CD14-positive monocyte (primary cell): ENCODE measurements around the gene EIF3K. TPM values are rescaled to one million over a fixed set of nuclear protein-coding genes. Genes with fewer than 3 reads are reported as not detected.

Experiments
- DNase-seq, 3 donors: peaks; one replicate each; pipeline ENCODE4 v3.0.0-alpha.2; 2011 to 2022
- H2AFZ ChIP-seq: 2 replicates; pipeline ENCODE4 v1.6.0; 2012; ENCODE audit warnings: mild to moderate bottlenecking, low read depth, low read length, inconsistent platforms; ENCODE audit not compliant: insufficient read depth, poor library complexity, severe bottlenecking
- H3K27ac ChIP-seq, 2 donors: 1 replicate in 1 of 2; 2 replicates in 1 of 2; pipeline ENCODE4 v1.5.1; 2012 to 2013; ENCODE audit warnings: low read length in 2 of 2, control low read depth in 1 of 2, inconsistent platforms in 1 of 2, low read depth in 1 of 2, mild to moderate bottlenecking in 1 of 2
- H3K27me3 ChIP-seq, 2 donors: one replicate each; pipeline versions ENCODE4 v1.6.0 to v1.6.1; 2011 to 2013; ENCODE audit warnings: low read length in 2 of 2; ENCODE audit not compliant: control insufficient read depth in 2 of 2, insufficient read depth in 2 of 2
- H3K36me3 ChIP-seq, 2 donors: replicated peaks in 1 of 2; 1 replicate in 1 of 2; 2 replicates in 1 of 2; pipeline versions ENCODE4 v1.5.1 to v1.6.1; 2012 to 2013; ENCODE audit warnings: low read length in 2 of 2, control low read depth in 1 of 2, inconsistent platforms in 1 of 2, mild to moderate bottlenecking in 1 of 2; ENCODE audit not compliant: insufficient read depth in 2 of 2, control insufficient read depth in 1 of 2
- H3K4me1 ChIP-seq, 2 donors: 1 replicate in 1 of 2; 2 replicates in 1 of 2; pipeline versions ENCODE4 v1.5.1 to v1.6.1; 2012 to 2013; ENCODE audit warnings: low read length in 2 of 2, control low read depth in 1 of 2, inconsistent platforms in 1 of 2, mild to moderate bottlenecking in 1 of 2, moderate library complexity in 1 of 2; ENCODE audit not compliant: insufficient read depth in 2 of 2, control insufficient read depth in 1 of 2
- H3K4me2 ChIP-seq: replicated peaks from 2 replicates; pipeline ENCODE3; 2012; ENCODE audit warnings: low read length, moderate library complexity, mild to moderate bottlenecking; ENCODE audit not compliant: poor library complexity, severe bottlenecking; ENCODE audit errors: extremely low read depth
- H3K4me3 ChIP-seq, 3 experiments: fragments of 200-600 bp in 1 of 3; sonication (generic) in 1 of 3; replicated peaks in 1 of 3; 1 replicate in 2 of 3; 2 replicates in 1 of 3; pipeline ENCODE4 v1.5.1; 2011 to 2013; ENCODE audit warnings: low read length in 3 of 3, mild to moderate bottlenecking in 3 of 3, control low read depth in 2 of 3, low read depth in 2 of 3, inconsistent platforms in 1 of 3, moderate library complexity in 1 of 3
- H3K79me2 ChIP-seq: 2 replicates; pipeline ENCODE4 v1.6.0; 2012; ENCODE audit warnings: mild to moderate bottlenecking, control low read depth, inconsistent platforms, low read length, moderate library complexity; ENCODE audit not compliant: insufficient read depth
- H3K9ac ChIP-seq: 2 replicates; pipeline ENCODE4 v1.6.0; 2017; ENCODE audit warnings: low read length, mild to moderate bottlenecking; ENCODE audit not compliant: insufficient read depth, poor library complexity, severe bottlenecking
- H3K9me3 ChIP-seq, 2 donors: replicated peaks in 1 of 2; 1 replicate in 1 of 2; 2 replicates in 1 of 2; pipeline versions ENCODE4 v1.5.1 to v1.6.1; 2012 to 2013; ENCODE audit warnings: low read length in 2 of 2, control low read depth in 1 of 2; ENCODE audit not compliant: control insufficient read depth in 1 of 2, insufficient read depth in 1 of 2
- H4K20me1 ChIP-seq: 2 replicates; pipeline ENCODE4 v1.6.0; 2012; ENCODE audit warnings: mild to moderate bottlenecking, low read length, control low read depth, moderate library complexity; ENCODE audit not compliant: insufficient read depth
- H3K27ac Mint-ChIP-seq, 7 donors: one replicate each; pipeline ENCODE4 v1.8.0; 2020; ENCODE audit warnings: mild to moderate bottlenecking in 7 of 7, mixed read lengths in 7 of 7, moderate library complexity in 6 of 7, inconsistent platforms in 2 of 7
- H3K27me3 Mint-ChIP-seq, 3 donors: one replicate each; pipeline ENCODE4 v1.8.0; 2021 to 2022; ENCODE audit warnings: low read depth in 3 of 3, mild to moderate bottlenecking in 3 of 3, mixed read lengths in 3 of 3, moderate library complexity in 3 of 3, inconsistent platforms in 1 of 3
- H3K36me3 Mint-ChIP-seq, 2 donors: one replicate each; pipeline ENCODE4 v1.8.0; 2020; ENCODE audit warnings: mixed read lengths in 2 of 2, inconsistent platforms in 1 of 2, mild to moderate bottlenecking in 1 of 2
- H3K4me1 Mint-ChIP-seq: one replicate; pipeline ENCODE4 v1.8.0; 2020; ENCODE audit warnings: mild to moderate bottlenecking, mixed read lengths
- H3K4me3 Mint-ChIP-seq, 2 donors: one replicate each; pipeline ENCODE4 v1.8.0; 2020; ENCODE audit warnings: mild to moderate bottlenecking in 2 of 2, mixed read lengths in 2 of 2, moderate library complexity in 1 of 2
- H3K9me3 Mint-ChIP-seq, 7 donors: one replicate each; pipeline ENCODE4 v1.8.0; 2020 to 2022; ENCODE audit warnings: mixed read lengths in 7 of 7, mild to moderate bottlenecking in 6 of 7, moderate library complexity in 6 of 7, inconsistent platforms in 2 of 7
- WGBS: methylation state at CpG from one replicate; pipeline ENCODE4 v1.1.5; 2013; ENCODE audit warnings: missing lambda C conversion rate; ENCODE audit not compliant: insufficient coverage; 5-methylcytosine and 5-hydroxymethylcytosine counted together
- intact Hi-C, 2 donors: fragments of 100-400 bp; cut with micrococcal nuclease; formaldehyde crosslinking; loops; one replicate each; pipeline versions ENCODE4 v1.15.0 to v1.15.1; 2023
- polyA plus RNA-seq, 3 donors: library from polyadenylated mRNA; depleted of rRNA in 1 of 3; unstranded in 2 of 3; stranded (reverse) in 1 of 3; fragments of 300-500 nt in 2 of 3; fragments of >200 nt in 1 of 3; fragmentation: Illumina TruSeq in 2 of 3; gene quantifications; 1 replicate in 2 of 3; 2 replicates in 1 of 3; pipeline ENCODE4 v1.2.3, GENCODE V29; 2012 to 2021
- TF ChIP-seq, protein P1 (sequence below): fragments of 200-600 bp; IDR thresholded peaks from one replicate; pipeline ENCODE4 v1.8.0; 2022; ENCODE audit warnings: antibody characterized with exemption, mild to moderate bottlenecking

EIF3K gene
- polyA plus RNA-seq, 3 donors = 326 to 1,088 (median 381) TPM

DNA sequence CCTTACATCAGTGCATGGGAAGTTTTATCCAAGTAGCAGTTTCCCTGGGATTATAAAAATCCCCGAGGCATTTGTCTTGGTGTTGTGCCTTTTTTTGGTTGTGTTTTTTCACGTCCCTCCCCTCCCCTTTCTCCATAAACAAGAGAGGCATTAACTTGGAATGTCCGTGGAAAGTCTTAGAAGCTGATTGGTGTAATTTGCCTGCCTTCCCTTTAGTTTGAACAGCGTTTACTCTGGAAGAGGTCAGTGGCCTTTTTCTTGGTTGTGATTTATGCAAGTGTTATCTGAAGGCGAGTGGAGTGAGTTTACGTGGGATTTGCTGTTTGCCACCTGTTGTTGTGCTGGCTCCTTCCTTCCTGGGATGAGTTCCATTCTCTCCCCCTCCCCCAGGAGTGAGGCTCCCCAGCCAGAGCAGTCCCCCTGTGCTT is 35.7 kb downstream of the EIF3K start:
- TF ChIP-seq, protein P1, sequence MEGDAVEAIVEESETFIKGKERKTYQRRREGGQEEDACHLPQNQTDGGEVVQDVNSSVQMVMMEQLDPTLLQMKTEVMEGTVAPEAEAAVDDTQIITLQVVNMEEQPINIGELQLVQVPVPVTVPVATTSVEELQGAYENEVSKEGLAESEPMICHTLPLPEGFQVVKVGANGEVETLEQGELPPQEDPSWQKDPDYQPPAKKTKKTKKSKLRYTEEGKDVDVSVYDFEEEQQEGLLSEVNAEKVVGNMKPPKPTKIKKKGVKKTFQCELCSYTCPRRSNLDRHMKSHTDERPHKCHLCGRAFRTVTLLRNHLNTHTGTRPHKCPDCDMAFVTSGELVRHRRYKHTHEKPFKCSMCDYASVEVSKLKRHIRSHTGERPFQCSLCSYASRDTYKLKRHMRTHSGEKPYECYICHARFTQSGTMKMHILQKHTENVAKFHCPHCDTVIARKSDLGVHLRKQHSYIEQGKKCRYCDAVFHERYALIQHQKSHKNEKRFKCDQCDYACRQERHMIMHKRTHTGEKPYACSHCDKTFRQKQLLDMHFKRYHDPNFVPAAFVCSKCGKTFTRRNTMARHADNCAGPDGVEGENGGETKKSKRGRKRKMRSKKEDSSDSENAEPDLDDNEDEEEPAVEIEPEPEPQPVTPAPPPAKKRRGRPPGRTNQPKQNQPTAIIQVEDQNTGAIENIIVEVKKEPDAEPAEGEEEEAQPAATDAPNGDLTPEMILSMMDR = no peak
- no CpG with 5 or more reads among the region's 6 CpGs for WGBS
- Histone ChIP-seq H3K4me2 (no peak overlapping the region), H2AFZ (no peak overlapping the region), H3K27me3 (no peaks in the 10 kb centered on the region), H3K4me3 (no peak overlapping the region), H3K36me3 (peaks cover 5 to 20% of the 10 kb centered on the region in 2 donors), H3K4me1 (peaks cover 60 to 71% of the 10 kb centered on the region in 2 donors), H3K79me2 (peaks cover 100% of the 10 kb centered on the region), H3K9me3 (no peaks in the 10 kb centered on the region), H3K27ac (peak overlapping the region in 1 of 2 donors; percentile 96), H3K9ac (no peak overlapping the region), H4K20me1 (peaks cover 76% of the 10 kb centered on the region)
- H3K9me3 Mint-ChIP-seq = no peaks in the 10 kb centered on the region
- H3K27ac Mint-ChIP-seq = peak overlapping the region in 6 of 7 donors; percentile 1 to 74 (median 61)
- H3K4me3 Mint-ChIP-seq = no peak overlapping the region
- H3K4me1 Mint-ChIP-seq = peaks cover 73% of the 10 kb centered on the region
- H3K27me3 Mint-ChIP-seq = no peaks in the 10 kb centered on the region
- intact Hi-C loops = loop anchor here in 1 of 2 donors (5.0 kb wide), 1 partner anchor 38 kb away; no protein-coding TSS in a partner anchor
- H3K36me3 Mint-ChIP-seq = peaks cover 28 to 30% of the 10 kb centered on the region in 2 donors
- no peak for DNase-seq

DNA sequence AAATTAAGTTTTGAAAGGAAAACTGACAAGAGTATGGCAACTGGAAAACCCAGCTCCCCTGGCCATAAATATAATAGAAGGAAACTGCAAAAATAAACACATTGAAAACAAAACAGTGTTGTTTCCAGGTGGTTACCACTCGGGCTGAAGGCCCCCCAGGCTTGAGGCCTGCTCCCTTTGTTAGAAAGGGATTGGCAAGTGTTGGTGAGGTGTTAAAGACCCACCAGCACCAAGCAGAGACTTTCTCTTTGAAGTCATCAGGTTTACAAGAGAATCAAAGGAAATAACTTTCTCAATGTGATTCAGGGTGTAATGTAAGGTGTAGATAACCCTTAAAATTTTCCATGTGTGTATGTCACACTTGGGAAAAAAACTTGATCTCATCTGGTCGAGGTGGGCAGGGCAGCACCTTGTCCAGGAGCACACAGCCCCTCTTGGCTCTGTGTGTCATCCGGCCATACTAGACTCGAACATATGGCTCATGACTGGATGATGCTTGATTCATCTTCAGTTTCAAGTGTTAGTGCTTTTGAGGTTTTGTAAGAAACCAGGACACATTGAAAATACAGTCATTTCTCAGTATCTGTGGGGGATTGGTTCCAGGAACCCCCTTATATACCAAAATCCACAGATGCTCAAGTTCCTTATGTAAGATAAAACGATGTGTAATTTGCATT is 36.3 kb downstream of the EIF3K start:
- peaks cover 54 to 65% of the 10 kb centered on the region in 2 donors for H3K4me1 ChIP-seq
- H2AFZ ChIP-seq = no peak overlapping the region
- intact Hi-C loops = loop anchor here in 1 of 2 donors (5.0 kb wide), 1 partner anchor 37 kb away; no protein-coding TSS in a partner anchor
- Mint-ChIP-seq H3K4me1 (peaks cover 67% of the 10 kb centered on the region), H3K9me3 (no peaks in the 10 kb centered on the region), H3K27ac (peak overlapping the region in 5 of 7 donors; percentile 1 to 83 (median 69)), H3K4me3 (no peak overlapping the region), H3K27me3 (no peaks in the 10 kb centered on the region), H3K36me3 (peaks cover 32 to 35% of the 10 kb centered on the region in 2 donors)
- no peaks in the 10 kb centered on the region for H3K9me3 ChIP-seq
- peaks cover 5 to 20% of the 10 kb centered on the region in 2 donors for H3K36me3 ChIP-seq
- peaks cover 100% of the 10 kb centered on the region for H3K79me2 ChIP-seq
- H3K4me2 ChIP-seq = no peak overlapping the region
- TF ChIP-seq, protein P1 = no peak
- WGBS = no CpG with 5 or more reads among the region's 5 CpGs
- H3K9ac ChIP-seq = no peak overlapping the region
- H3K4me3 ChIP-seq = no peak overlapping the region
- no peak for DNase-seq
- peak overlapping the region in 1 of 2 donors; percentile 59 for H3K27ac ChIP-seq
- H3K27me3 ChIP-seq = no peaks in the 10 kb centered on the region
- H4K20me1 ChIP-seq = peaks cover 76% of the 10 kb centered on the region
